H9 (cell line): ENCODE data around the gene MUC21. TPM values are rescaled to one million over a fixed set of nuclear protein-coding genes. Genes with fewer than 3 reads are reported as not detected.

Experiments used
- DNase-seq: peaks from one replicate; pipeline ENCODE4 v3.0.0-alpha.2; 2017
- H2AFZ ChIP-seq: one replicate; pipeline ENCODE4 v1.6.1; 2013; ENCODE audit warnings: mild to moderate bottlenecking, low read length, control low read depth, moderate library complexity
- H2AK5ac ChIP-seq: 2 replicates; pipeline ENCODE4 v1.6.1; 2013; ENCODE audit warnings: low read length, control low read depth, mixed read lengths; ENCODE audit not compliant: insufficient read length
- H2BK120ac ChIP-seq: one replicate; pipeline ENCODE4 v1.6.1; 2013; ENCODE audit warnings: low read depth, mild to moderate bottlenecking, low read length, control low read depth, inconsistent platforms; ENCODE audit not compliant: poor library complexity, severe bottlenecking
- H2BK12ac ChIP-seq: 2 replicates; pipeline ENCODE4 v1.6.1; 2013; ENCODE audit warnings: low read length, control low read depth, mixed read lengths, low read depth; ENCODE audit not compliant: insufficient read length
- H2BK15ac ChIP-seq: 2 replicates; pipeline ENCODE4 v1.6.1; 2013; ENCODE audit warnings: low read depth, low read length, control low read depth
- H2BK20ac ChIP-seq: one replicate; pipeline ENCODE4 v1.6.1; 2013; ENCODE audit warnings: low read depth, mild to moderate bottlenecking, low read length, control low read depth, inconsistent platforms; ENCODE audit not compliant: poor library complexity, severe bottlenecking
- H2BK5ac ChIP-seq: 2 replicates; pipeline ENCODE4 v1.6.1; 2013; ENCODE audit warnings: low read length, control low read depth, mixed read lengths; ENCODE audit not compliant: insufficient read length
- H3K14ac ChIP-seq: 2 replicates; pipeline ENCODE4 v1.6.1; 2013; ENCODE audit warnings: low read length, control low read depth; ENCODE audit not compliant: insufficient read depth
- H3K18ac ChIP-seq: 2 replicates; pipeline ENCODE4 v1.6.1; 2013; ENCODE audit warnings: low read depth, mild to moderate bottlenecking, mixed read lengths, low read length, control low read depth; ENCODE audit not compliant: insufficient read length
- H3K23ac ChIP-seq: 2 replicates; pipeline ENCODE4 v1.6.1; 2013; ENCODE audit warnings: low read length, control low read depth, mixed read lengths, low read depth; ENCODE audit not compliant: insufficient read length
- H3K23me2 ChIP-seq: 2 replicates; pipeline ENCODE4 v1.6.1; 2013; ENCODE audit warnings: low read depth, mild to moderate bottlenecking, mixed read lengths, low read length, control low read depth; ENCODE audit not compliant: insufficient read length, poor library complexity, severe bottlenecking
- H3K27ac ChIP-seq: 2 replicates; pipeline ENCODE4 v1.5.1; 2013; ENCODE audit warnings: low read length, control low read depth, mixed read lengths, low read depth; ENCODE audit not compliant: insufficient read length
- H3K27me3 ChIP-seq: 2 replicates; pipeline ENCODE4 v1.6.1; 2013; ENCODE audit warnings: low read length, control low read depth, inconsistent platforms; ENCODE audit not compliant: insufficient read depth
- H3K4ac ChIP-seq: 2 replicates; pipeline ENCODE4 v1.6.1; 2013; ENCODE audit warnings: low read depth, mild to moderate bottlenecking, control low read depth, inconsistent platforms, low read length, moderate library complexity
- H3K4me1 ChIP-seq: 2 replicates; pipeline ENCODE4 v1.6.1; 2013; ENCODE audit warnings: low read length, control low read depth, inconsistent platforms; ENCODE audit not compliant: insufficient read depth
- H3K4me2 ChIP-seq: 2 replicates; pipeline ENCODE4 v1.6.1; 2013; ENCODE audit warnings: low read length, control low read depth, mixed read lengths; ENCODE audit not compliant: insufficient read length, insufficient read depth
- H3K56ac ChIP-seq: 2 replicates; pipeline ENCODE4 v1.6.1; 2013; ENCODE audit warnings: low read depth, mild to moderate bottlenecking, mixed read lengths, low read length, control low read depth; ENCODE audit not compliant: insufficient read length
- H3K79me1 ChIP-seq: 2 replicates; pipeline ENCODE4 v1.6.1; 2013; ENCODE audit warnings: low read depth, mild to moderate bottlenecking, moderate library complexity, low read length, control low read depth, inconsistent platforms; ENCODE audit not compliant: insufficient read depth, poor library complexity, severe bottlenecking
- H3K79me2 ChIP-seq: 2 replicates; pipeline ENCODE4 v1.6.1; 2013; ENCODE audit warnings: low read length, control low read depth, inconsistent platforms; ENCODE audit not compliant: insufficient read depth
- H3K9ac ChIP-seq: 2 replicates; pipeline ENCODE4 v1.6.1; 2013; ENCODE audit warnings: low read length, control low read depth, mixed read lengths; ENCODE audit not compliant: insufficient read length; ENCODE audit errors: extremely low read depth
- H3K9me3 ChIP-seq: one replicate; pipeline ENCODE4 v1.6.1; 2013; ENCODE audit warnings: low read depth, low read length, inconsistent platforms; ENCODE audit not compliant: control insufficient read depth
- H3T11ph ChIP-seq: one replicate; pipeline ENCODE4 v1.6.1; 2013; ENCODE audit warnings: mild to moderate bottlenecking, low read length, control low read depth, inconsistent platforms
- H4K20me1 ChIP-seq: one replicate; pipeline ENCODE4 v1.6.1; 2013; ENCODE audit not compliant: control insufficient read depth, insufficient read length, insufficient read depth
- H4K5ac ChIP-seq: 2 replicates; pipeline ENCODE4 v1.6.1; 2013; ENCODE audit warnings: low read depth, mild to moderate bottlenecking, mixed read lengths, low read length, control low read depth; ENCODE audit not compliant: insufficient read length
- H4K8ac ChIP-seq: replicated peaks from 2 replicates; pipeline ENCODE4 v1.6.1; 2013; ENCODE audit warnings: low read length, control low read depth, mixed read lengths, low read depth; ENCODE audit not compliant: insufficient read length
- H4K91ac ChIP-seq: 2 replicates; pipeline ENCODE4 v1.6.1; 2013; ENCODE audit warnings: low read depth, mild to moderate bottlenecking, moderate library complexity, mixed read lengths, low read length, control low read depth; ENCODE audit not compliant: insufficient read length
- H3K27ac Mint-ChIP-seq, 3 experiments: 2 replicates in 2 of 3; 3 replicates in 1 of 3; pipeline ENCODE4 v1.8.0; 2020 to 2021; ENCODE audit warnings: mixed read lengths in 3 of 3, mild to moderate bottlenecking in 1 of 3, moderate library complexity in 1 of 3
- H3K27me3 Mint-ChIP-seq: 2 replicates; pipeline ENCODE4 v1.8.0; 2021; ENCODE audit warnings: low read depth, mild to moderate bottlenecking, moderate library complexity, mixed read lengths
- H3K36me3 Mint-ChIP-seq, 3 experiments: 2 replicates in 2 of 3; 3 replicates in 1 of 3; pipeline ENCODE4 v1.8.0; 2020 to 2021; ENCODE audit warnings: low read depth in 3 of 3, mixed read lengths in 3 of 3; ENCODE audit not compliant: insufficient read depth in 1 of 3
- H3K4me1 Mint-ChIP-seq, 2 experiments: 2 replicates each; pipeline ENCODE4 v1.8.0; 2020; ENCODE audit warnings: mixed read lengths in 2 of 2
- H3K4me3 Mint-ChIP-seq, 2 experiments: 2 replicates in 1 of 2; 3 replicates in 1 of 2; pipeline ENCODE4 v1.8.0; 2020 to 2021; ENCODE audit warnings: mild to moderate bottlenecking in 2 of 2, mixed read lengths in 2 of 2, moderate library complexity in 1 of 2
- H3K9me3 Mint-ChIP-seq, 2 experiments: 2 replicates in 1 of 2; 3 replicates in 1 of 2; pipeline ENCODE4 v1.8.0; 2020; ENCODE audit warnings: mild to moderate bottlenecking in 2 of 2, mixed read lengths in 2 of 2, moderate library complexity in 1 of 2
- CTCF ChIP-seq: fragments of 200-600 bp; sonication (generic); conservative IDR thresholded peaks from 3 replicates; pipeline ENCODE4 v1.8.0; 2021; ENCODE audit warnings: antibody characterized with exemption, mild to moderate bottlenecking
- WGBS: extraction: QIAGEN DNeasy Blood & Tissue Kit; methylation state at CpG from one replicate; pipeline ENCODE4 v1.1.7; 2013; ENCODE audit warnings: missing lambda C conversion rate, low lambda C conversion rate, mixed read lengths; ENCODE audit not compliant: insufficient read length; ENCODE audit errors: extremely low coverage; 5-methylcytosine and 5-hydroxymethylcytosine counted together
- total RNA-seq: library from RNA; stranded (reverse); gene quantifications from 2 replicates; pipeline ENCODE4 v1.2.1, GENCODE V29; 2021

The MUC21 gene
- total RNA-seq, 1 experiment from 2014 or later = not detected

GRCh38 chr6:30964075-30964474 is 19.4 kb upstream of the MUC21 start:
- no peak overlapping the region for H3K14ac ChIP-seq
- H4K20me1 ChIP-seq = no peaks in the 10 kb centered on the region
- Mint-ChIP-seq H3K36me3 (peaks cover 0 to 1% (median 0%) of the 10 kb centered on the region in 3 experiments; a peak in 1 of 7 replicates), H3K4me3 (no peak overlapping the region), H3K4me1 (peaks cover 4 to 14% of the 10 kb centered on the region in 2 experiments; a peak in 3 of 4 replicates), H3K27me3 (peaks cover 18% of the 10 kb centered on the region), H3K27ac (0 out of 7 replicates have a peak overlapping the region, but pooled peaks of 1 of the 3 experiments have one; percentile 12), H3K9me3 (peaks cover 0 to 3% of the 10 kb centered on the region in 2 experiments; a peak in 2 of 5 replicates)
- no peaks in the 10 kb centered on the region for H3K4me1 ChIP-seq
- no peak overlapping the region for H2BK12ac ChIP-seq
- no peak overlapping the region for H2BK5ac ChIP-seq
- WGBS = no CpG with 5 or more reads among the region's 4 CpGs
- H3K27ac ChIP-seq = no peak overlapping the region
- H3K23me2 ChIP-seq = no peaks in the 10 kb centered on the region
- no peaks in the 10 kb centered on the region for H3K79me1 ChIP-seq
- no peaks in the 10 kb centered on the region for H3K79me2 ChIP-seq
- TF ChIP-seq CTCF = no peak
- no peak overlapping the region for H3K4ac ChIP-seq
- H4K8ac ChIP-seq = no peak overlapping the region
- no peak for DNase-seq
- H2BK20ac ChIP-seq = no peak overlapping the region
- H3K23ac ChIP-seq = no peak overlapping the region
- no peak overlapping the region for H3K56ac ChIP-seq
- H4K5ac ChIP-seq = no peak overlapping the region
- H3K9me3 ChIP-seq = no peaks in the 10 kb centered on the region
- H2BK120ac ChIP-seq = no peak overlapping the region
- H3T11ph ChIP-seq = no peak overlapping the region
- H3K9ac ChIP-seq = no peak overlapping the region
- no peak overlapping the region for H2AK5ac ChIP-seq
- H3K18ac ChIP-seq = no peak overlapping the region
- no peak overlapping the region for H2BK15ac ChIP-seq
- no peak overlapping the region for H3K4me2 ChIP-seq
- H3K27me3 ChIP-seq = no peaks in the 10 kb centered on the region
- H4K91ac ChIP-seq = no peak overlapping the region
- H2AFZ ChIP-seq = no peak overlapping the region
